WTC11 (cell line): ENCODE data around the gene MAP7D3. TPM values are rescaled to one million over a fixed set of nuclear protein-coding genes. Genes with fewer than 3 reads are reported as not detected.

Experiments used
- ATAC-seq: fragments of 200-7000 bp; cut with Tn5 transposase; 2 replicates; pipeline ENCODE4 v1.10.0; 2021; ENCODE audit warnings: mild to moderate bottlenecking, moderate library complexity
- CTCF ChIA-PET: fragments of 300-600 bp; sonication (Branson Sonifier 250); formaldehyde crosslinking; loops from one replicate; lab custom pipeline; 2021; ENCODE audit warnings: antibody characterized with exemption; lab: Charles Lee
- POLR2A ChIA-PET: fragments of 350-600 bp; sonication (Branson Sonifier 250); formaldehyde crosslinking; loops from one replicate; lab custom pipeline; 2021; ENCODE audit warnings: antibody characterized with exemption; lab: Charles Lee
- DNase-seq: peaks from one replicate; pipeline ENCODE4 v3.0.0; 2021; ENCODE audit warnings: low spot score
- H3K27ac Mint-ChIP-seq: 2 replicates; pipeline ENCODE4 v1.8.0; 2021; ENCODE audit warnings: mixed read lengths
- H3K27me3 Mint-ChIP-seq: 2 replicates; pipeline ENCODE4 v1.8.0; 2021; ENCODE audit warnings: low read depth, mild to moderate bottlenecking, moderate library complexity, mixed read lengths
- H3K36me3 Mint-ChIP-seq: 2 replicates; pipeline ENCODE4 v1.8.0; 2021; ENCODE audit warnings: mixed read lengths
- H3K4me1 Mint-ChIP-seq: 2 replicates; pipeline ENCODE4 v1.8.0; 2022; ENCODE audit warnings: mixed read lengths
- H3K4me3 Mint-ChIP-seq: 2 replicates; pipeline ENCODE4 v1.8.0; 2021; ENCODE audit warnings: mild to moderate bottlenecking, moderate library complexity, mixed read lengths
- H3K9me3 Mint-ChIP-seq: 2 replicates; pipeline ENCODE4 v1.8.0; 2021; ENCODE audit warnings: mixed read lengths
- ATF1 ChIP-seq: sonication (generic); formaldehyde crosslinking; IDR thresholded peaks from 2 replicates; pipeline ENCODE4 v1.8.1; 2023; ENCODE audit warnings: mild to moderate bottlenecking, moderate library complexity, missing genetic modification reagents
- KAT7 ChIP-seq: sonication (generic); formaldehyde crosslinking; IDR thresholded peaks from 2 replicates; pipeline ENCODE4 v1.8.1; 2023; ENCODE audit warnings: missing genetic modification reagents, mild to moderate bottlenecking, borderline replicate concordance
- MYBL2 ChIP-seq: sonication (generic); formaldehyde crosslinking; IDR thresholded peaks from 2 replicates; pipeline ENCODE4 v1.8.1; 2023; ENCODE audit warnings: mild to moderate bottlenecking, moderate library complexity, missing genetic modification reagents
- PRRX2 ChIP-seq: fragments of 250-450 bp; sonication (Bioruptor Pico); IDR thresholded peaks from 2 replicates; pipeline ENCODE4 v1.8.0; 2021; ENCODE audit warnings: mild to moderate bottlenecking
- SMAD3 ChIP-seq: sonication (generic); formaldehyde crosslinking; IDR thresholded peaks from 2 replicates; pipeline ENCODE4 v1.8.0; 2022; ENCODE audit warnings: missing genetic modification reagents, mild to moderate bottlenecking, borderline replicate concordance
- SMAD4 ChIP-seq: sonication (generic); formaldehyde crosslinking; IDR thresholded peaks from 2 replicates; pipeline ENCODE4 v1.8.0; 2022; ENCODE audit warnings: mild to moderate bottlenecking, missing genetic modification reagents
- SOX15 ChIP-seq: fragments of 250-450 bp; sonication (Bioruptor Pico); IDR thresholded peaks from 2 replicates; pipeline ENCODE4 v1.9.0; 2021; ENCODE audit warnings: mild to moderate bottlenecking
- TCF7 ChIP-seq: sonication (generic); formaldehyde crosslinking; IDR thresholded peaks from 2 replicates; pipeline ENCODE4 v1.8.0; 2022; ENCODE audit warnings: mild to moderate bottlenecking, low read depth, missing genetic modification reagents, moderate library complexity
- ZBTB21 ChIP-seq: sonication (generic); formaldehyde crosslinking; IDR thresholded peaks from 2 replicates; pipeline ENCODE4 v1.8.1; 2023; ENCODE audit warnings: mild to moderate bottlenecking, missing genetic modification reagents, borderline replicate concordance
- total RNA-seq: library from RNA; stranded (reverse); gene quantifications from 3 replicates; pipeline ENCODE4 v1.2.3, GENCODE V29; 2021
- TF ChIP-seq, protein P1 (sequence below): sonication (generic); formaldehyde crosslinking; IDR thresholded peaks from 2 replicates; pipeline ENCODE4 v1.8.1; 2022; ENCODE audit warnings: low read depth, mild to moderate bottlenecking, moderate library complexity, missing genetic modification reagents, borderline replicate concordance
- TF ChIP-seq, protein P2 (sequence below): sonication (generic); formaldehyde crosslinking; IDR thresholded peaks from 2 replicates; pipeline ENCODE4 v1.8.0; 2023; ENCODE audit warnings: missing genetic modification reagents
- TF ChIP-seq, protein P3 (sequence below): fragments of 250-450 bp; sonication (Bioruptor Pico); IDR thresholded peaks from 2 replicates; pipeline ENCODE4 v1.9.0; 2021; ENCODE audit warnings: mild to moderate bottlenecking
- TF ChIP-seq, protein P4 (sequence below): sonication (generic); formaldehyde crosslinking; IDR thresholded peaks from 2 replicates; pipeline ENCODE4 v1.8.1; 2023; ENCODE audit warnings: mild to moderate bottlenecking, missing genetic modification reagents, moderate library complexity
- TF ChIP-seq, protein P5 (sequence below): sonication (generic); formaldehyde crosslinking; IDR thresholded peaks from 2 replicates; pipeline ENCODE4 v1.8.0; 2023; ENCODE audit warnings: mild to moderate bottlenecking, missing genetic modification reagents
- TF ChIP-seq, protein P6 (sequence below): sonication (generic); formaldehyde crosslinking; IDR thresholded peaks from 2 replicates; pipeline ENCODE4 v1.8.1; 2023; ENCODE audit warnings: mild to moderate bottlenecking, missing genetic modification reagents
- TF ChIP-seq, protein P7 (sequence below): sonication (generic); formaldehyde crosslinking; IDR thresholded peaks from 2 replicates; pipeline ENCODE4 v1.8.1; 2022; ENCODE audit warnings: mild to moderate bottlenecking, moderate library complexity, missing genetic modification reagents
- TF ChIP-seq, protein P8 (sequence below): sonication (generic); formaldehyde crosslinking; IDR thresholded peaks from 2 replicates; pipeline ENCODE4 v1.8.0; 2022; ENCODE audit warnings: mild to moderate bottlenecking, missing genetic modification reagents
- TF ChIP-seq, protein P9 (sequence below): fragments of 250-450 bp; sonication (Bioruptor Pico); IDR thresholded peaks from 2 replicates; pipeline ENCODE4 v1.9.0; 2021; ENCODE audit warnings: mild to moderate bottlenecking

MAP7D3 gene
- total RNA-seq, 1 experiment from 2014 or later: 12.3 TPM

DNA sequence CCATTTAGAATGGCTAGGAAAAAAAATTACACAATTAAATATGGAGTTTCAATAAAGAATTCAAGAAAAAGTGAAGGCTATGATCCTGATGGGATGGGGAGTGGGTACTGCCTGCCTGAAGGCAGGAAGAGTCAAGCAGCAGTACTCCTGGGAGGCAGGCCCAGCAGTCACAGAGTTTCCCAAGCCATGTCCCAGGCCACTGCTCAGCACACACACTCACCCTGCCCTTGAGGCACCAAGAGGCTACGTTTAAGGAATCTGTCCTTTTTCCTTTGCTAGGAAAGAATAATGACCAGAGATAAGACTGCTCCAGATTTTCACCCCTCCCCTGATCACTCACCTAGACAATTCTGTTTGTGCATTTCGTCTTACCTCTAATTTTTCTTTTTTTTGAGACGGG is 30.2 kb downstream of the MAP7D3 start:
- H3K36me3 Mint-ChIP-seq: peaks cover 36% of the 10 kb centered on the region
- H3K9me3 Mint-ChIP-seq: no peaks in the 10 kb centered on the region
- DNase-seq (no peak), ATAC-seq (no peak)
- TF ChIP-seq MYBL2 (CRISPR knock-in tag): no peak
- TF ChIP-seq, protein P1, sequence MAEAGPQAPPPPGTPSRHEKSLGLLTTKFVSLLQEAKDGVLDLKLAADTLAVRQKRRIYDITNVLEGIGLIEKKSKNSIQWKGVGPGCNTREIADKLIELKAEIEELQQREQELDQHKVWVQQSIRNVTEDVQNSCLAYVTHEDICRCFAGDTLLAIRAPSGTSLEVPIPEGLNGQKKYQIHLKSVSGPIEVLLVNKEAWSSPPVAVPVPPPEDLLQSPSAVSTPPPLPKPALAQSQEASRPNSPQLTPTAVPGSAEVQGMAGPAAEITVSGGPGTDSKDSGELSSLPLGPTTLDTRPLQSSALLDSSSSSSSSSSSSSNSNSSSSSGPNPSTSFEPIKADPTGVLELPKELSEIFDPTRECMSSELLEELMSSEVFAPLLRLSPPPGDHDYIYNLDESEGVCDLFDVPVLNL (CRISPR knock-in tag): no peak
- no peak for TF ChIP-seq SMAD4
- no peak for TF ChIP-seq SOX15 (CRISPR knock-in tag)
- TF ChIP-seq, protein P2, sequence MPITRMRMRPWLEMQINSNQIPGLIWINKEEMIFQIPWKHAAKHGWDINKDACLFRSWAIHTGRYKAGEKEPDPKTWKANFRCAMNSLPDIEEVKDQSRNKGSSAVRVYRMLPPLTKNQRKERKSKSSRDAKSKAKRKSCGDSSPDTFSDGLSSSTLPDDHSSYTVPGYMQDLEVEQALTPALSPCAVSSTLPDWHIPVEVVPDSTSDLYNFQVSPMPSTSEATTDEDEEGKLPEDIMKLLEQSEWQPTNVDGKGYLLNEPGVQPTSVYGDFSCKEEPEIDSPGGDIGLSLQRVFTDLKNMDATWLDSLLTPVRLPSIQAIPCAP (CRISPR knock-in tag): no peak
- TF ChIP-seq, protein P3, sequence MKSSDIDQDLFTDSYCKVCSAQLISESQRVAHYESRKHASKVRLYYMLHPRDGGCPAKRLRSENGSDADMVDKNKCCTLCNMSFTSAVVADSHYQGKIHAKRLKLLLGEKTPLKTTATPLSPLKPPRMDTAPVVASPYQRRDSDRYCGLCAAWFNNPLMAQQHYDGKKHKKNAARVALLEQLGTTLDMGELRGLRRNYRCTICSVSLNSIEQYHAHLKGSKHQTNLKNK (CRISPR knock-in tag): no peak
- no peak for TF ChIP-seq TCF7 (CRISPR knock-in tag)
- TF ChIP-seq PRRX2: no peak
- TF ChIP-seq, protein P4, sequence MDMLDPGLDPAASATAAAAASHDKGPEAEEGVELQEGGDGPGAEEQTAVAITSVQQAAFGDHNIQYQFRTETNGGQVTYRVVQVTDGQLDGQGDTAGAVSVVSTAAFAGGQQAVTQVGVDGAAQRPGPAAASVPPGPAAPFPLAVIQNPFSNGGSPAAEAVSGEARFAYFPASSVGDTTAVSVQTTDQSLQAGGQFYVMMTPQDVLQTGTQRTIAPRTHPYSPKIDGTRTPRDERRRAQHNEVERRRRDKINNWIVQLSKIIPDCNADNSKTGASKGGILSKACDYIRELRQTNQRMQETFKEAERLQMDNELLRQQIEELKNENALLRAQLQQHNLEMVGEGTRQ: no peak
- TF ChIP-seq SMAD3 (CRISPR knock-in tag): no peak
- TF ChIP-seq KAT7 (CRISPR knock-in tag): no peak
- TF ChIP-seq, protein P5, sequence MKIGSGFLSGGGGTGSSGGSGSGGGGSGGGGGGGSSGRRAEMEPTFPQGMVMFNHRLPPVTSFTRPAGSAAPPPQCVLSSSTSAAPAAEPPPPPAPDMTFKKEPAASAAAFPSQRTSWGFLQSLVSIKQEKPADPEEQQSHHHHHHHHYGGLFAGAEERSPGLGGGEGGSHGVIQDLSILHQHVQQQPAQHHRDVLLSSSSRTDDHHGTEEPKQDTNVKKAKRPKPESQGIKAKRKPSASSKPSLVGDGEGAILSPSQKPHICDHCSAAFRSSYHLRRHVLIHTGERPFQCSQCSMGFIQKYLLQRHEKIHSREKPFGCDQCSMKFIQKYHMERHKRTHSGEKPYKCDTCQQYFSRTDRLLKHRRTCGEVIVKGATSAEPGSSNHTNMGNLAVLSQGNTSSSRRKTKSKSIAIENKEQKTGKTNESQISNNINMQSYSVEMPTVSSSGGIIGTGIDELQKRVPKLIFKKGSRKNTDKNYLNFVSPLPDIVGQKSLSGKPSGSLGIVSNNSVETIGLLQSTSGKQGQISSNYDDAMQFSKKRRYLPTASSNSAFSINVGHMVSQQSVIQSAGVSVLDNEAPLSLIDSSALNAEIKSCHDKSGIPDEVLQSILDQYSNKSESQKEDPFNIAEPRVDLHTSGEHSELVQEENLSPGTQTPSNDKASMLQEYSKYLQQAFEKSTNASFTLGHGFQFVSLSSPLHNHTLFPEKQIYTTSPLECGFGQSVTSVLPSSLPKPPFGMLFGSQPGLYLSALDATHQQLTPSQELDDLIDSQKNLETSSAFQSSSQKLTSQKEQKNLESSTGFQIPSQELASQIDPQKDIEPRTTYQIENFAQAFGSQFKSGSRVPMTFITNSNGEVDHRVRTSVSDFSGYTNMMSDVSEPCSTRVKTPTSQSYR (CRISPR knock-in tag): no peak
- TF ChIP-seq ATF1: no peak
- TF ChIP-seq, protein P6, sequence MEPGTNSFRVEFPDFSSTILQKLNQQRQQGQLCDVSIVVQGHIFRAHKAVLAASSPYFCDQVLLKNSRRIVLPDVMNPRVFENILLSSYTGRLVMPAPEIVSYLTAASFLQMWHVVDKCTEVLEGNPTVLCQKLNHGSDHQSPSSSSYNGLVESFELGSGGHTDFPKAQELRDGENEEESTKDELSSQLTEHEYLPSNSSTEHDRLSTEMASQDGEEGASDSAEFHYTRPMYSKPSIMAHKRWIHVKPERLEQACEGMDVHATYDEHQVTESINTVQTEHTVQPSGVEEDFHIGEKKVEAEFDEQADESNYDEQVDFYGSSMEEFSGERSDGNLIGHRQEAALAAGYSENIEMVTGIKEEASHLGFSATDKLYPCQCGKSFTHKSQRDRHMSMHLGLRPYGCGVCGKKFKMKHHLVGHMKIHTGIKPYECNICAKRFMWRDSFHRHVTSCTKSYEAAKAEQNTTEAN: no peak
- TF ChIP-seq, protein P7, sequence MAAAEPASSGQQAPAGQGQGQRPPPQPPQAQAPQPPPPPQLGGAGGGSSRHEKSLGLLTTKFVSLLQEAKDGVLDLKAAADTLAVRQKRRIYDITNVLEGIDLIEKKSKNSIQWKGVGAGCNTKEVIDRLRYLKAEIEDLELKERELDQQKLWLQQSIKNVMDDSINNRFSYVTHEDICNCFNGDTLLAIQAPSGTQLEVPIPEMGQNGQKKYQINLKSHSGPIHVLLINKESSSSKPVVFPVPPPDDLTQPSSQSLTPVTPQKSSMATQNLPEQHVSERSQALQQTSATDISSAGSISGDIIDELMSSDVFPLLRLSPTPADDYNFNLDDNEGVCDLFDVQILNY (CRISPR knock-in tag): no peak
- TF ChIP-seq ZBTB21: no peak
- TF ChIP-seq, protein P8, sequence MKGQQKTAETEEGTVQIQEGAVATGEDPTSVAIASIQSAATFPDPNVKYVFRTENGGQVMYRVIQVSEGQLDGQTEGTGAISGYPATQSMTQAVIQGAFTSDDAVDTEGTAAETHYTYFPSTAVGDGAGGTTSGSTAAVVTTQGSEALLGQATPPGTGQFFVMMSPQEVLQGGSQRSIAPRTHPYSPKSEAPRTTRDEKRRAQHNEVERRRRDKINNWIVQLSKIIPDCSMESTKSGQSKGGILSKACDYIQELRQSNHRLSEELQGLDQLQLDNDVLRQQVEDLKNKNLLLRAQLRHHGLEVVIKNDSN (CRISPR knock-in tag): no peak
- TF ChIP-seq, protein P9, sequence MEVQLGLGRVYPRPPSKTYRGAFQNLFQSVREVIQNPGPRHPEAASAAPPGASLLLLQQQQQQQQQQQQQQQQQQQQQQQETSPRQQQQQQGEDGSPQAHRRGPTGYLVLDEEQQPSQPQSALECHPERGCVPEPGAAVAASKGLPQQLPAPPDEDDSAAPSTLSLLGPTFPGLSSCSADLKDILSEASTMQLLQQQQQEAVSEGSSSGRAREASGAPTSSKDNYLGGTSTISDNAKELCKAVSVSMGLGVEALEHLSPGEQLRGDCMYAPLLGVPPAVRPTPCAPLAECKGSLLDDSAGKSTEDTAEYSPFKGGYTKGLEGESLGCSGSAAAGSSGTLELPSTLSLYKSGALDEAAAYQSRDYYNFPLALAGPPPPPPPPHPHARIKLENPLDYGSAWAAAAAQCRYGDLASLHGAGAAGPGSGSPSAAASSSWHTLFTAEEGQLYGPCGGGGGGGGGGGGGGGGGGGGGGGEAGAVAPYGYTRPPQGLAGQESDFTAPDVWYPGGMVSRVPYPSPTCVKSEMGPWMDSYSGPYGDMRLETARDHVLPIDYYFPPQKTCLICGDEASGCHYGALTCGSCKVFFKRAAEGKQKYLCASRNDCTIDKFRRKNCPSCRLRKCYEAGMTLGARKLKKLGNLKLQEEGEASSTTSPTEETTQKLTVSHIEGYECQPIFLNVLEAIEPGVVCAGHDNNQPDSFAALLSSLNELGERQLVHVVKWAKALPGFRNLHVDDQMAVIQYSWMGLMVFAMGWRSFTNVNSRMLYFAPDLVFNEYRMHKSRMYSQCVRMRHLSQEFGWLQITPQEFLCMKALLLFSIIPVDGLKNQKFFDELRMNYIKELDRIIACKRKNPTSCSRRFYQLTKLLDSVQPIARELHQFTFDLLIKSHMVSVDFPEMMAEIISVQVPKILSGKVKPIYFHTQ (CRISPR knock-in tag): no peak
- CTCF ChIA-PET: no interaction called here
- H3K27ac Mint-ChIP-seq: no peak overlapping the region
- no peaks in the 10 kb centered on the region for H3K27me3 Mint-ChIP-seq
- H3K4me3 Mint-ChIP-seq: no peak overlapping the region
- no peaks in the 10 kb centered on the region for H3K4me1 Mint-ChIP-seq
- POLR2A ChIA-PET: no interaction called here
